HEK293 (cell line): ENCODE measurements around the gene MCTP1.

Experiments used
- CTCF ChIA-PET: fragments of 350-600 bp; formaldehyde crosslinking; extraction: SDS; loops from one replicate; lab custom pipeline; 2021; ENCODE audit warnings: antibody characterized with exemption; lab: Yijun Ruan, JAX
- POLR2A ChIA-PET: fragments of 300-600 bp; formaldehyde crosslinking; extraction: SDS; loops from one replicate; lab custom pipeline; 2020; ENCODE audit warnings: antibody characterized with exemption, inconsistent platforms; lab: Yijun Ruan, JAX
- H3K27ac ChIP-seq: fragments of 200-500 bp; sonication (Bioruptor generic); 2 replicates; pipeline ENCODE4 v1.5.1; 2014; ENCODE audit warnings: low read depth, low read length, control low read depth, inconsistent platforms; ENCODE audit errors: extremely low read depth
- H3K36me3 ChIP-seq, 2 experiments: fragments of 200-500 bp in 1 of 2; sonication (Bioruptor generic) in 1 of 2; 1 replicate in 1 of 2; 2 replicates in 1 of 2; pipeline ENCODE4 v1.5.1; 2014 to 2017; ENCODE audit warnings: inconsistent platforms in 2 of 2, low read length in 2 of 2; ENCODE audit not compliant: control insufficient read depth in 2 of 2, insufficient read depth in 1 of 2
- H3K4me1 ChIP-seq: fragments of 200-500 bp; sonication (Bioruptor generic); 2 replicates; pipeline ENCODE4 v1.5.1; 2014; ENCODE audit warnings: mild to moderate bottlenecking, low read length, inconsistent platforms; ENCODE audit not compliant: control insufficient read depth, insufficient read depth
- H3K4me3 ChIP-seq: 2 replicates; pipeline ENCODE4 v1.5.1; 2011; ENCODE audit warnings: low read depth, mild to moderate bottlenecking, control low read depth, low read length, moderate library complexity
- H3K9me3 ChIP-seq: fragments of 200-500 bp; sonication (Bioruptor generic); 2 replicates; pipeline ENCODE4 v1.5.1; 2014; ENCODE audit warnings: low read depth, low read length, inconsistent platforms; ENCODE audit not compliant: control insufficient read depth, insufficient read depth
- BCL11B ChIP-seq: fragments of 450-650 bp; formaldehyde crosslinking; IDR thresholded peaks from 2 replicates; pipeline ENCODE4 v1.5.1; 2016; ENCODE audit warnings: low read depth, missing biosample characterization, missing genetic modification characterization
- EGR2 ChIP-seq: fragments of 450-650 bp; formaldehyde crosslinking; IDR thresholded peaks from 2 replicates; pipeline ENCODE4 v1.5.1; 2016; ENCODE audit warnings: low read depth, missing biosample characterization, missing genetic modification characterization
- GLIS1 ChIP-seq: fragments of 450-650 bp; formaldehyde crosslinking; IDR thresholded peaks from 2 replicates; pipeline ENCODE4 v1.5.1; 2016; ENCODE audit warnings: missing biosample characterization, missing genetic modification characterization
- MZF1 ChIP-seq: fragments of 450-650 bp; formaldehyde crosslinking; IDR thresholded peaks from 2 replicates; pipeline ENCODE4 v1.5.1; 2017; ENCODE audit warnings: missing biosample characterization, missing genetic modification characterization, borderline replicate concordance
- PRDM1 ChIP-seq: fragments of 450-650 bp; formaldehyde crosslinking; IDR thresholded peaks from 2 replicates; pipeline ENCODE4; 2016; ENCODE audit warnings: missing biosample characterization, missing genetic modification characterization
- SETDB1 ChIP-seq: IDR thresholded peaks from one replicate; pipeline ENCODE4 v1.6.1; 2017; ENCODE audit warnings: mild to moderate bottlenecking, low read length, moderate library complexity, mixed read lengths; ENCODE audit not compliant: insufficient read length
- SP2 ChIP-seq: fragments of 450-650 bp; formaldehyde crosslinking; IDR thresholded peaks from 2 replicates; pipeline ENCODE4 v1.5.1; 2016; ENCODE audit warnings: missing biosample characterization, missing genetic modification characterization
- ZBTB21 ChIP-seq: fragments of 450-650 bp; formaldehyde crosslinking; IDR thresholded peaks from 2 replicates; pipeline ENCODE4 v1.5.1; 2017; ENCODE audit warnings: missing biosample characterization, missing genetic modification characterization
- ZBTB7A ChIP-seq: fragments of 450-650 bp; formaldehyde crosslinking; IDR thresholded peaks from 2 replicates; pipeline ENCODE4 v1.5.1; 2016; ENCODE audit warnings: low read depth, missing biosample characterization, missing genetic modification characterization
- ZNF114 ChIP-seq: fragments of 450-650 bp; formaldehyde crosslinking; IDR thresholded peaks from 2 replicates; pipeline ENCODE4 v1.5.0; 2017; ENCODE audit warnings: missing biosample characterization, missing genetic modification characterization
- ZNF132 ChIP-seq: fragments of 450-650 bp; formaldehyde crosslinking; IDR thresholded peaks from 2 replicates; pipeline ENCODE4 v1.5.1; 2017; ENCODE audit warnings: missing biosample characterization, missing genetic modification characterization, borderline replicate concordance
- ZNF155 ChIP-seq: fragments of 450-650 bp; formaldehyde crosslinking; IDR thresholded peaks from 2 replicates; pipeline ENCODE4 v1.5.1; 2016; ENCODE audit warnings: missing biosample characterization, missing genetic modification characterization
- ZNF16 ChIP-seq: fragments of 450-650 bp; formaldehyde crosslinking; IDR thresholded peaks from 2 replicates; pipeline ENCODE4 v1.5.1; 2016; ENCODE audit warnings: low read depth, missing biosample characterization, missing genetic modification characterization
- ZNF211 ChIP-seq: fragments of 450-650 bp; formaldehyde crosslinking; IDR thresholded peaks from 2 replicates; pipeline ENCODE4 v1.5.1; 2016; ENCODE audit warnings: low read depth, missing biosample characterization, missing genetic modification characterization
- ZNF23 ChIP-seq: fragments of 450-650 bp; formaldehyde crosslinking; IDR thresholded peaks from 2 replicates; pipeline ENCODE4 v1.5.1; 2016; ENCODE audit warnings: missing biosample characterization, missing genetic modification characterization, borderline replicate concordance
- ZNF274 ChIP-seq, 2 experiments: fragments of 200-500 bp in 1 of 2; fragments of 450-650 bp in 1 of 2; sonication (Bioruptor generic) in 1 of 2; formaldehyde crosslinking in 1 of 2; IDR thresholded peaks; 2 replicates each; pipeline versions ENCODE4 v1.5.1 to v1.6.1; 2014 to 2016; ENCODE audit warnings: borderline replicate concordance in 1 of 2, inconsistent platforms in 1 of 2, low read length in 1 of 2, missing biosample characterization in 1 of 2, missing genetic modification characterization in 1 of 2
- ZNF292 ChIP-seq: fragments of 450-650 bp; formaldehyde crosslinking; IDR thresholded peaks from 2 replicates; pipeline ENCODE4 v1.5.1; 2016; ENCODE audit warnings: low read depth, missing biosample characterization, missing genetic modification characterization, borderline replicate concordance
- ZNF585B ChIP-seq: fragments of 450-650 bp; formaldehyde crosslinking; IDR thresholded peaks from 2 replicates; pipeline ENCODE4 v1.5.1; 2016; ENCODE audit warnings: missing biosample characterization, missing genetic modification characterization
- ZNF629 ChIP-seq: fragments of 450-650 bp; formaldehyde crosslinking; IDR thresholded peaks from 2 replicates; pipeline ENCODE4 v1.5.1; 2017; ENCODE audit warnings: missing biosample characterization, missing genetic modification characterization
- ZNF776 ChIP-seq: fragments of 450-650 bp; formaldehyde crosslinking; IDR thresholded peaks from 2 replicates; pipeline ENCODE4 v1.5.0; 2017; ENCODE audit warnings: missing biosample characterization, missing genetic modification characterization, borderline replicate concordance
- ZNF791 ChIP-seq: fragments of 450-650 bp; formaldehyde crosslinking; IDR thresholded peaks from 2 replicates; pipeline ENCODE4 v1.5.1; 2016; ENCODE audit warnings: missing biosample characterization, missing genetic modification characterization
- TF ChIP-seq, protein P1 (sequence below): fragments of 450-650 bp; formaldehyde crosslinking; IDR thresholded peaks from 2 replicates; pipeline ENCODE4 v1.5.1; 2016; ENCODE audit warnings: missing biosample characterization, missing genetic modification characterization
- TF ChIP-seq, protein P2 (sequence below): fragments of 450-650 bp; formaldehyde crosslinking; IDR thresholded peaks from 2 replicates; pipeline ENCODE4 v1.5.1; 2016; ENCODE audit warnings: missing biosample characterization, missing genetic modification characterization, borderline replicate concordance
- TF ChIP-seq, protein P3 (sequence below): fragments of 450-650 bp; formaldehyde crosslinking; IDR thresholded peaks from 2 replicates; pipeline ENCODE4 v1.5.1; 2016; ENCODE audit warnings: missing biosample characterization, missing genetic modification characterization
- TF ChIP-seq, protein P4 (sequence below): fragments of 450-650 bp; formaldehyde crosslinking; IDR thresholded peaks from 2 replicates; pipeline ENCODE4 v1.5.1; 2016; ENCODE audit warnings: missing biosample characterization, missing genetic modification characterization

Gene MCTP1

DNA sequence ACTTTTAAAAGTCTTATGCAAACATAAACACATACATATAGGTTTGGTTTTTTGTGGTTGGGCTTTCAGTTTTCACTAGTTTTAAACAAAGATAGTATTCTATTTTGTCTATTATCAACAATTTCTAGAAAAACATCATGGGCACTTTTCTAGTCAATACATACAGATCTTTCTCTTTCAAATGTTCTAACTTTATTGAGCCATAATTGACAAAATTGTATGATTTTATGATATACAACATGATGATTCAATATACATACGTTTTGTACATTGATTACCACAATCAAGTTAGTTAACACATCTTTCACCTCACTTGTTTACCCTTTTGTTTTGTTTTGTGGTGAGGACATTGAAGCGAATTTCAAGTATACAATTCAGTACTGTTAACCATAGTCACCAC is 265.9 kb downstream of the MCTP1 start:
- H3K36me3 ChIP-seq = no peaks in the 10 kb centered on the region
- TF ChIP-seq ZNF274 (IDR thresholded peaks at IDR 0.05; ENCODE audit: low read length) = no peak
- TF ChIP-seq ZNF274 (tag by site-specific recombination; IDR thresholded peaks at IDR 0.05; ENCODE audit: borderline replicate concordance) = no peak
- TF ChIP-seq, protein P1, sequence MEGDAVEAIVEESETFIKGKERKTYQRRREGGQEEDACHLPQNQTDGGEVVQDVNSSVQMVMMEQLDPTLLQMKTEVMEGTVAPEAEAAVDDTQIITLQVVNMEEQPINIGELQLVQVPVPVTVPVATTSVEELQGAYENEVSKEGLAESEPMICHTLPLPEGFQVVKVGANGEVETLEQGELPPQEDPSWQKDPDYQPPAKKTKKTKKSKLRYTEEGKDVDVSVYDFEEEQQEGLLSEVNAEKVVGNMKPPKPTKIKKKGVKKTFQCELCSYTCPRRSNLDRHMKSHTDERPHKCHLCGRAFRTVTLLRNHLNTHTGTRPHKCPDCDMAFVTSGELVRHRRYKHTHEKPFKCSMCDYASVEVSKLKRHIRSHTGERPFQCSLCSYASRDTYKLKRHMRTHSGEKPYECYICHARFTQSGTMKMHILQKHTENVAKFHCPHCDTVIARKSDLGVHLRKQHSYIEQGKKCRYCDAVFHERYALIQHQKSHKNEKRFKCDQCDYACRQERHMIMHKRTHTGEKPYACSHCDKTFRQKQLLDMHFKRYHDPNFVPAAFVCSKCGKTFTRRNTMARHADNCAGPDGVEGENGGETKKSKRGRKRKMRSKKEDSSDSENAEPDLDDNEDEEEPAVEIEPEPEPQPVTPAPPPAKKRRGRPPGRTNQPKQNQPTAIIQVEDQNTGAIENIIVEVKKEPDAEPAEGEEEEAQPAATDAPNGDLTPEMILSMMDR (tag by site-specific recombination) = no peak
- TF ChIP-seq ZNF629 (tag by site-specific recombination) = no peak
- no peak for TF ChIP-seq SP2 (tag by site-specific recombination)
- TF ChIP-seq, protein P2, sequence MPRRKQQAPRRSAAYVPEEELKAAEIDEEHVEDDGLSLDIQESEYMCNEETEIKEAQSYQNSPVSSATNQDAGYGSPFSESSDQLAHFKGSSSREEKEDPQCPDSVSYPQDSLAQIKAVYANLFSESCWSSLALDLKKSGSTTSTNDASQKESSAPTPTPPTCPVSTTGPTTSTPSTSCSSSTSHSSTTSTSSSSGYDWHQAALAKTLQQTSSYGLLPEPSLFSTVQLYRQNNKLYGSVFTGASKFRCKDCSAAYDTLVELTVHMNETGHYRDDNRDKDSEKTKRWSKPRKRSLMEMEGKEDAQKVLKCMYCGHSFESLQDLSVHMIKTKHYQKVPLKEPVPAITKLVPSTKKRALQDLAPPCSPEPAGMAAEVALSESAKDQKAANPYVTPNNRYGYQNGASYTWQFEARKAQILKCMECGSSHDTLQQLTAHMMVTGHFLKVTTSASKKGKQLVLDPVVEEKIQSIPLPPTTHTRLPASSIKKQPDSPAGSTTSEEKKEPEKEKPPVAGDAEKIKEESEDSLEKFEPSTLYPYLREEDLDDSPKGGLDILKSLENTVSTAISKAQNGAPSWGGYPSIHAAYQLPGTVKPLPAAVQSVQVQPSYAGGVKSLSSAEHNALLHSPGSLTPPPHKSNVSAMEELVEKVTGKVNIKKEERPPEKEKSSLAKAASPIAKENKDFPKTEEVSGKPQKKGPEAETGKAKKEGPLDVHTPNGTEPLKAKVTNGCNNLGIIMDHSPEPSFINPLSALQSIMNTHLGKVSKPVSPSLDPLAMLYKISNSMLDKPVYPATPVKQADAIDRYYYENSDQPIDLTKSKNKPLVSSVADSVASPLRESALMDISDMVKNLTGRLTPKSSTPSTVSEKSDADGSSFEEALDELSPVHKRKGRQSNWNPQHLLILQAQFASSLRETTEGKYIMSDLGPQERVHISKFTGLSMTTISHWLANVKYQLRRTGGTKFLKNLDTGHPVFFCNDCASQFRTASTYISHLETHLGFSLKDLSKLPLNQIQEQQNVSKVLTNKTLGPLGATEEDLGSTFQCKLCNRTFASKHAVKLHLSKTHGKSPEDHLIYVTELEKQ (tag by site-specific recombination) = no peak
- TF ChIP-seq ZNF791 (tag by site-specific recombination) = no peak
- TF ChIP-seq, protein P3, sequence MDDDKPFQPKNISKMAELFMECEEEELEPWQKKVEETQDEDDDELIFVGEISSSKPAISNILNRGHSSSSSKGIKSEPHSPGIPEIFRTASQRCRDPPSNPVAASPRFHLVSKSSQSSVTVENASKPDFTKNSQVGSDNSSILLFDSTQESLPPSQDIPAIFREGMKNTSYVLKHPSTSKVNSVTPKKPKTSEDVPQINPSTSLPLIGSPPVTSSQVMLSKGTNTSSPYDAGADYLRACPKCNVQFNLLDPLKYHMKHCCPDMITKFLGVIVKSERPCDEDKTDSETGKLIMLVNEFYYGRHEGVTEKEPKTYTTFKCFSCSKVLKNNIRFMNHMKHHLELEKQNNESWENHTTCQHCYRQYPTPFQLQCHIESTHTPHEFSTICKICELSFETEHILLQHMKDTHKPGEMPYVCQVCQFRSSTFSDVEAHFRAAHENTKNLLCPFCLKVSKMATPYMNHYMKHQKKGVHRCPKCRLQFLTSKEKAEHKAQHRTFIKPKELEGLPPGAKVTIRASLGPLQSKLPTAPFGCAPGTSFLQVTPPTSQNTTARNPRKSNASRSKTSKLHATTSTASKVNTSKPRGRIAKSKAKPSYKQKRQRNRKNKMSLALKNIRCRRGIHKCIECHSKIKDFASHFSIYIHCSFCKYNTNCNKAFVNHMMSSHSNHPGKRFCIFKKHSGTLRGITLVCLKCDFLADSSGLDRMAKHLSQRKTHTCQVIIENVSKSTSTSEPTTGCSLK (tag by site-specific recombination) = no peak
- TF ChIP-seq ZNF155 (tag by site-specific recombination) = no peak
- no peak for TF ChIP-seq ZBTB21 (tag by site-specific recombination)
- no peak for TF ChIP-seq ZBTB7A
- no peak for TF ChIP-seq EGR2 (tag by site-specific recombination)
- TF ChIP-seq ZNF776 (tag by site-specific recombination) = no peak
- TF ChIP-seq ZNF16 (tag by site-specific recombination) = no peak
- TF ChIP-seq ZNF585B (tag by site-specific recombination) = no peak
- TF ChIP-seq GLIS1 (tag by site-specific recombination) = no peak
- TF ChIP-seq ZNF114 (tag by site-specific recombination) = no peak
- POLR2A ChIA-PET = no interaction called here
- no peak overlapping the region for H3K4me3 ChIP-seq
- no peak overlapping the region for H3K27ac ChIP-seq
- CTCF ChIA-PET = no interaction called here
- no peaks in the 10 kb centered on the region for H3K4me1 ChIP-seq
- H3K9me3 ChIP-seq = no peaks in the 10 kb centered on the region

DNA sequence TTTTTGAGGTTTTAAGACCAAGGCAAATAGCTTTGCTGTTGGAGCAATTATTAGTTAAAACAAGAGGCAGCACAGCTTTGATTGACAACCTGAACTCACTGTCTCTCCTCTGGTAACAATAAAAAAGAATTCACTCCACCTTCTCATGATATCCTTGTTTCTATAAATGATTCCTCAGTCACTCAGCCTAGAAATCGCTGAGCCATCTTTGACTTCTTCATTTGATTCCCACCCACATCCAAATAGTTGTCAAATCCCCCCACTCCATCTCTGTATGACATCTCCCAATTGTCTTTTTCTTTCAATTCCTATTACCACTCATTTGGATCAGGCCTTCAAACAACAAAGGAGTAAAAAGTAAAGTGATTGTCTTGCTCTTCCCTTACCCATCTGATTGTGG is 266.4 kb downstream of the MCTP1 start:
- Histone ChIP-seq H3K9me3 (no peaks in the 10 kb centered on the region), H3K36me3 (no peaks in the 10 kb centered on the region), H3K27ac (no peak overlapping the region), H3K4me1 (no peaks in the 10 kb centered on the region), H3K4me3 (no peak overlapping the region)
- POLR2A ChIA-PET = no interaction called here
- CTCF ChIA-PET = interaction anchor here (0.7 kb wide), 1 partner anchor 9 kb away, joined by 3 read pairs; no protein-coding TSS in a partner anchor
- TF ChIP-seq ZNF292 = no peak
- TF ChIP-seq SETDB1 = no peak
- TF ChIP-seq, protein P3 (tag by site-specific recombination) = no peak
- TF ChIP-seq ZNF211 = no peak
- no peak for TF ChIP-seq BCL11B
- TF ChIP-seq, protein P4, sequence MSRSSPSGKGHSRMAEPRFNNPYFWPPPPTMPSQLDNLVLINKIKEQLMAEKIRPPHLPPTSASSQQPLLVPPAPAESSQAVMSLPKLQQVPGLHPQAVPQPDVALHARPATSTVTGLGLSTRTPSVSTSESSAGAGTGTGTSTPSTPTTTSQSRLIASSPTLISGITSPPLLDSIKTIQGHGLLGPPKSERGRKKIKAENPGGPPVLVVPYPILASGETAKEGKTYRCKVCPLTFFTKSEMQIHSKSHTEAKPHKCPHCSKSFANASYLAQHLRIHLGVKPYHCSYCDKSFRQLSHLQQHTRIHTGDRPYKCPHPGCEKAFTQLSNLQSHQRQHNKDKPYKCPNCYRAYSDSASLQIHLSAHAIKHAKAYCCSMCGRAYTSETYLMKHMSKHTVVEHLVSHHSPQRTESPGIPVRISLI (tag by site-specific recombination) = no peak
- TF ChIP-seq PRDM1 (tag by site-specific recombination) = no peak
- TF ChIP-seq ZNF132 = no peak
- no peak for TF ChIP-seq MZF1
- no peak for TF ChIP-seq ZNF23 (tag by site-specific recombination)
